NCI-H187 (cell line): ENCODE results near the gene PTGES3L.
A peak's percentile ranks its signal among the peaks of the same experiment; 100 is the strongest.
"Not testable (repeated sequence)": the region's sequence is repeated elsewhere in the genome, so short reads cannot be mapped to it uniquely, and the experiment has no call there.

ENCODE experiments used
- DNase-seq, 2 experiments: peaks; one replicate each; lab custom pipeline; 2025; lab: John Stamatoyannopoulos, UW

The PTGES3L gene

DNA sequence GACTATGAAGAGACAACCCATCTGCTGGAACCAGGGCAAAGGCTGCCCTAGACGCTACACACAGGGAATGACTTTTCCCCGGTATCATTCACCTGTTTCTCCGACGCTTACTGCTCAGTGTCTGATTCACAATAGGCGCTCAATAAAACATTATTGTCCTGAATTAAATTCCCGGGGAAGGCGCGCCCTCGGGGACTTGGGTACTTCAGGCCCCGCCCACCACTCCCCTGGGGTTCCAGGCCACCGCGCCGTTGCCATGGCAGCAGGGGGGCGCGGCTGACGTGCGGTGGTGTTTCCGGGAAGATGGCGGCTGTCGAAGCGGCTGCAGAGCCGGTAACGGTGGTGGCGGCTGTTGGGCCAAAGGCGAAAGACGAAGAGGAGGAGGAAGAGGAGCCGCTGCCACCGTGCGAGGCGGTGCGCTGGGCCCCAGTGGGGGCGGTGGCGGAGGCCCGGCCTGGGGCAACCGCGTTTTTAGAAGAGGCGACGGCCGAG lies 440 bp upstream of the PTGES3L start, which contains the start of gene RUNDC1:
TSS of gene RUNDC1 (plus strand) at position 292 of the 492 bp plus-strand sequence. CDS start at position 304, 12 bp downstream.
- peak; percentile 82 to 91 for DNase-seq

- DNase-seq, result not testable (repeated sequence)
Observed at GRCh38 chr17:42975701-42976100, 4.2 kb downstream of the PTGES3L start.

GRCh38 chr17:42975265-42975664 lies 4.6 kb downstream of the PTGES3L start:
- DNase-seq, result no peak

DNA sequence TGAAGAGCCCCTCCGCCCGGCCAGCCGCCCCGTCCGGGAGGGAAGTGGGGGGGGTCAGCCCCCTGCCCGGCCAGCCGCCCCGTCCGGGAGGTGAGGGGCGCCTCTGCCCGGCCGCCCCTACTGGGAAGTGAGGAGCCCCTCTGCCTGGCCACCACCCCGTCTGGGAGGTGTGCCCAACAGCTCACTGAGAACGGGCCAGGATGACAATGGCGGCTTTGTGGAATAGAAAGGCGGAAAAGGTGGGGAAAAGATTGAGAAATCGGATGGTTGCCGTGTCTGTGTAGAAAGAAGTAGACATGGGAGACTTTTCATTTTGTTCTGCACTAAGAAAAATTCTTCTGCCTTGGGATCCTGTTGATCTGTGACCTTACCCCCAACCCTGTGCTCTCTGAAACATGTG lies 6.6 kb downstream of the PTGES3L start:
- not testable (repeated sequence) for DNase-seq

GRCh38 chr17:42971589-42971988 lies 8.3 kb downstream of the PTGES3L start:
- no peak for DNase-seq

DNA sequence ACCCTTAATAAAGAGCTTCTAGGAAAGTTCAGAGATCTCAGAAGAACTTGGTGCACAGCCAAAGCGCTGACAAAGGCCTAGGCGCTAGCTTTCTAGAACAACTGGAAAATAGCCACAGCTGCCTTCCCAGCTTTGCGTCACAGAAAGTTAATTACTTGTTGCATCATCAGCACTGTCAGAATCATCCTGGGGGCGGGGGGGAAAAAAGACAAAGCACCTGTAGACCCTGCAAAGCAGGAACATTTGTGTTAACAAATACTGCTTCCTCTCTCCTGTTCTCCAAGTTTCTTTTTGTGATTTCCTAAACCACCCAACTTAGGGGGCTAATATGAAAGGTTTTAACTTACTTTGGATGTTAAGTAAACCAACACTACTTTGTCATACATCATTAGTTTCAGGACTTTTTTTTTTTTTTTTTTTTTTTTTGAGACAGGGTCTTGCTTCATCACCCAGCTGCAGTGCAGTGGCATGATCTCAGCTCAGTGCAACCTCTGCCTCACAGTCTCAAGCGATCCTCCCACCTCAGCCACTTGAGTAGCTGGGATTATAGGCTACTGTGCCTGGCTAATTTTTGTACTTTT lies 10.8 kb downstream of the PTGES3L start:
- DNase-seq, result no peak

- DNase-seq, result no peak
Observed at GRCh38 chr17:42967925-42968324, 12.0 kb downstream of the PTGES3L start.

DNA sequence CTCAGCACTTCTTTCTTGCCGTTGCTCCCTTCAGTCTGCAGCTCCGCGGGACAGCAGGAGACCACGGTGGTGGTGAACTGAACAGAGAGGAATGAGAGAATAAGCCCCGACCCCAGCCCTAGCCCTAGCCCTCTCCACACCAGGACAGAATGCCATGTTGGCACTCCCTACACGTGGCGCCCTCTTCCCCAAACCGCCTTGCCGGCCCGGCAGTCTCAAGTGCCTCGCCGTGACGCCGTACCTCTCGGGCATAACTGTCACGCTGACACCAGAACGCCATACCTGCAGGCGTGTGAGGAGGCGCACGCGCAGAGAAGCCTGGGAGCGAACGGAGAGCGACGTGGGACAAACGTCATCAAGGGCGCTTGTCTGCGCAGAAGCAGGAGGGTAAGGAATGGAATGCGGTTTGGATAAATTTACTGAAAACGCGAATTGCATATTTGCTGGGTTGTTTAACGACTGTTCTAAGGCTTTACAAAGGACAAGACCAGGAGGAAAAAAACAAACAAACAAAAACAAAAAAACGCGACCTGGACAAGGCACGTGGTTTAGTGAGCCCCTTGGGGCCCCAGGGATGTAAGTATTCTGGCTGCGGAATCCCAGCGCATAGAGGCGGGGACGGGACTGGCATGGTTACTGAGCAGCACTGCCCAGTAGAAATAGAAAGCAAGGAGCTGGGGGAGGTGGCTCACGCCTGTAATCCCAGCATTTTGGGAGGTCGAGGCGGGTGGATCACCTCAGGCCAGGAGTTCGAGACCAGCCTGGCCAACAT lies 15.5 kb downstream of the PTGES3L start, which contains the start of gene AARSD1:
TSS of gene AARSD1 (minus strand) at position 294 of the 772 bp plus-strand sequence. CDS start at position 280, 14 bp downstream.
- peak; percentile 81 to 82 for DNase-seq

GRCh38 chr17:42953669-42954068 lies 26.2 kb downstream of the PTGES3L start:
- DNase-seq, result no peak

GRCh38 chr17:42950044-42950783 lies 29.7 kb downstream of the PTGES3L start:
- DNase-seq, result no peak

DNA sequence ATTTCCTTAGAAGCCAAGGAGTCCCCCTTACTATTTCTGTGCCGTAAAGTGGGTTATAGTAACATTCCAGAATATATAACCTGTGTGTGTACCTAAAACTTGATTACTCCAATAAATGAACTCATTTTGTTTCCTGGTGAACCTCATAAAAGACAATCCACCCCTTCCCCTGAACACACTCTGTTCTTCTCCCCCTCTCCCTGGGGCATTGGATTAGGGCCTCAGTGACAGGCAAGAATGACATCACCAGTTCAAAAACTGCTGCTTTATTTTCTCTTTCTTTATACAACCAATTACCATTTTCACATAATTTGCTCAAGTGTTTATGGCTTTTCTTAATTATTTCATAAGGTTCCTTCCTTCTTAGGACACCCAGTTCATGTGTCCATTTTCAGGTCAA lies 33.1 kb downstream of the PTGES3L start:
- DNase-seq, result no peak

DNA sequence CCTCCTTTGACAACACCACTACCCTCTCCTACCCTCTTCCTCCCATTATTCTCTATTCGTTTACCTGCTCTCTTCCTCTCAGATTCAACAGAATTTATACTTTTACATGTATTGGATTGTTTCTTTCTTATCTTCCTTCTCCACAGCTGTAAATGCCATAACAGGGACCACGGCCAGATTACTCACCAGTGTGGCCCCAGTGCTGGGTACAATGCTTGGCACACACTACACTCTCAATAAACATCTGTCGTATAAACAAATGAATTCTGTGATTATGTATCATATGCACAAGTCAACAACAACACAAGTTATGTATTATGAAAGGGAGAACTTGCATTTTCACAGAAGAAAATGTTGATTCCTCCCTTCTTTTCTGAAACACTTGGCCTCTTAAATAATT lies 35.7 kb downstream of the PTGES3L start:
- DNase-seq, result no peak

DNA sequence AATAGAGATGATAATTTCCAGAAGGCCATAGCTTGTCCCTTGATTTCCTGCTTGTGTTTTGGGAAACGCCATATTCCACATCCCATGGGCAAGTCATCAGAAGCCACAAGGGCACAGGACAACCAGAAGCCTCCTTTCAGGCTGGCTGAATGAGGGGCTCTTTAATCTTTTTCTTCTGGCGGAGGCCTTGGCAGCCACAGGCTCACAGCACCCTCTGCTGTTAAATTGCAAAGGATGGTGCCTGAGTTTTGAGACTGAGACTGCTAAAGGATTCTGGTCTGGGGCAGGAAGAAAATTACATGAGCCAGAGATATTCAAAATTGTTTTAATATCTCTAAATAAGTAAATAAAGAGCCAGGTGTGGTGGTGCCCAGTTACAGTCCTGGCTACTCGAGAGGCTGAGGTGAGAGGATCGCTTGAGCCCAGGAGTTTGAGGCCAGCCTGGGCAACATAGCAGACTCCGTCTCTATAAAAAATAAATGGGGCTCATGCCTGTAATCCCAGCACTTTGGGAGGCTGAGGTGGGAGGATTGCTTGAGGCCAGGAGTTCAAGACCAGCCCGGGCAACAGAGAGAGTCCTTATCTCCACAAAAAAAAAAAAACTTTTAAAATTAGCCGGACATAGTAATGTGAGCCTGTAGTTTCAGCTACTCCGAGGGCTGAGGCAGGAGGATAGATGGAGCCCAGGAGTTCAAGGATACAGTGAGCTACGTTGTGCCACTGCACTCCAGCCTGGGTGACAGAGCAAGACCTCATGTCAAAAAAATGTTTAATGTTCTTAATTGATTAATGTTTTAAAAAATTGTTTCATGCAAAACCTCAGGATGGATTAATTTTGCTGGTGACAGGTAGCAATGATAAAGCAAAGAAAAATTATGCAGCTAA lies 41.9 kb downstream of the PTGES3L start:
- DNase-seq, result peak in 1 of 2 experiments; percentile 3

GRCh38 chr17:42929497-42929844 lies 50.4 kb downstream of the PTGES3L start:
- no peak for DNase-seq

DNA sequence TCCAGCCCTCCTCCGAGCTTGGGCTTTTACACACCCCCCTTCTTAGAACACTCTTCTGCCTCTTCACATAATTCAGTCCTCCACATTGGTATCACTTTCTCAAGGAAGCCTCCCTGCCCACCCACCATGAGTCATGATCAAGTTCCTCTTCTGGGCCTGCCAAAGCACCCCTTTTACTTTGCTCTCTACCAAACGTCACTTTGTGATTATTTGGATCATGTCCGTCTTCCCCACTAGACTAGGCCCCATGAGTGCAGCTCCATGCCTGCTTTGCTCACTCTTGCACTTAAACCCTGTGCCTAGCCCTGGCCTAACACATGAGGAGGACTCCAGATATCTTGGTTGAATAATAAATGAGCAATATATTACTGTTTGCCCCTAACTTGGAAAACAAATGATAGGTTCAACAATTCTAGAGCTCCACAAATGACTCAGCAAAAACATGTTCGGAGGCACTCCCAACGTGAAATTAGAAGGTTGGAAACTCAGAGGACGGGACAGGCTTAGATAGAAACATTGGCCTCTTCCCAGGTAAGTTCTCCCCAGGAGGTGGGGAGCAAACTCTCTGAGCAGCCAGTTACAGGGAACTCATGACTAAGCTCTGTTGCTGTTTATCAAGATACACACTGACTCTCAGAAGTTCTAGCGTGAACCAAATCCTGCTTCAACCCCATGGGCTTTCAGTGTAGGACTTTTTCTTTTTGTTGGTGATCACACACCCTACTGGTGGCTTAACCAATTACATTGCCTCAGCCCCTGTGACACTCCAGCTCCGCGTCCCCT lies 51.0 kb downstream of the PTGES3L start:
- DNase-seq, result no peak

GRCh38 chr17:42924891-42925290 lies 55.0 kb downstream of the PTGES3L start:
- no peak for DNase-seq

GRCh38 chr17:42923472-42923871 lies 56.4 kb downstream of the PTGES3L start:
- not testable (repeated sequence) for DNase-seq

DNA sequence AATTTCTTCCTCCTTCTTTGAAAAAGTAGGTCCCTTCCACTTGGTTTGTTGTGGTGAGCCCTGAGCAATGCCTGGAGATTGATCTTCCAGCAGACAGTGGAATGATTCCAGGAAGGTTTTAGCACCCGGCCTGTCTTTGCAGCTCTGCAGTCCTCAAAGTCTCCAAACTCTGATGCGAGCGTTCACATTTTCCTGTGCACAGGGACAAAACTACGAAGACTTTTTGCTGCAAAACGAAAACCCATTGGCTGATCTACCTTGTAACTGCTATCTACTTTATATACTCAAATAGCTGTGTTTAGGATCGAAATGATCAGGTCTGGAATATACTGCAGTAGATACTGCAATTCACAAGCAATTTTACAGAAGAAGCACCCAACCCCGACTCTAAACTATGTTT lies 57.6 kb downstream of the PTGES3L start:
- DNase-seq, result no peak

DNA sequence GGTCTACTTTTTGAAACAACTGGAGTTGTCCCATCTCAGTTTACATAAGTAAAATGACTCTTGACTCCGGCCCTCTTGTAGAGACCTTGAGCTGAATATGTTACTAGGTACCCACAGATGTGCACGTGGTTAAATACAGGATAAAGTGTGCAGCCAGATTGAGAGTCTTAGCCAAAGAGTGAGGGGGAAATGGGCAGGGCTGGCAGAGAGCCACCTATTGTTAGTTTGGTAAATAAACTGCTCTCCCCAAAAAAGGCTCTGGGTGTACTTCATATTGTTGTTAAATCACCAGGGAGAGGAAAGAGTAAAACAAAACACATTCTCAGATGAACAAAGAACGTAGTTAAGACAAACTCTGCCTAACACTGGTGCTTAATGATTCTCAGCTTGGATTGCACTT lies 59.0 kb downstream of the PTGES3L start:
- DNase-seq, result no peak

GRCh38 chr17:42920106-42920900 lies 59.6 kb downstream of the PTGES3L start:
- no peak for DNase-seq
